GM19395 (cell line): ENCODE measurements around the gene ANKS1A.
"Not testable (repeated sequence)": the region's sequence is repeated elsewhere in the genome, so short reads cannot be mapped to it uniquely, and the experiment has no call there.

ENCODE experiments used
- ATAC-seq: cut with Tn5 transposase; IDR thresholded peaks from one replicate; pipeline ENCODE4 v1.9.1; 2021; ENCODE audit warnings: mild to moderate bottlenecking, moderate library complexity; ENCODE audit not compliant: unreplicated experiment

ANKS1A gene

GRCh38 chr6:34888874-34889555 is at the start of gene ANKS1A:
ANKS1A (plus strand) TSS chr6:34889255; CDS start chr6:34889403, 148 bp downstream.
- ATAC-seq, result peak; percentile 53

GRCh38 chr6:34839666-34840352 is 49.2 kb upstream of the ANKS1A start:
- ATAC-seq, result no peak

- not testable (repeated sequence) for ATAC-seq
Observed at GRCh38 chr6:34849066-34849465, 40.0 kb upstream of the ANKS1A start.

GRCh38 chr6:34851361-34851760 is 37.7 kb upstream of the ANKS1A start:
- ATAC-seq, result no peak

- ATAC-seq, result no peak
Observed at GRCh38 chr6:34852406-34853085, 36.5 kb upstream of the ANKS1A start.

- ATAC-seq, result no peak
Observed at GRCh38 chr6:34855463-34855862, 33.6 kb upstream of the ANKS1A start.

GRCh38 chr6:34858681-34859080 is 30.4 kb upstream of the ANKS1A start:
- no peak for ATAC-seq

- no peak for ATAC-seq
Observed at GRCh38 chr6:34859951-34860350, 29.1 kb upstream of the ANKS1A start.

- no peak for ATAC-seq
Observed at GRCh38 chr6:34860776-34861175, 28.3 kb upstream of the ANKS1A start.

GRCh38 chr6:34864007-34864406 is 25.0 kb upstream of the ANKS1A start:
- no peak for ATAC-seq

- no peak for ATAC-seq
Observed at GRCh38 chr6:34865107-34865506, 23.9 kb upstream of the ANKS1A start.

GRCh38 chr6:34866509-34866908 is 22.5 kb upstream of the ANKS1A start:
- no peak for ATAC-seq

GRCh38 chr6:34867484-34867883 is 21.6 kb upstream of the ANKS1A start:
- ATAC-seq, result no peak

GRCh38 chr6:34871853-34872252 is 17.2 kb upstream of the ANKS1A start:
- no peak for ATAC-seq

GRCh38 chr6:34872332-34872731 is 16.7 kb upstream of the ANKS1A start:
- no peak for ATAC-seq

- ATAC-seq, result no peak
Observed at GRCh38 chr6:34875292-34876213, 13.5 kb upstream of the ANKS1A start.

- no peak for ATAC-seq
Observed at GRCh38 chr6:34876472-34876871, 12.6 kb upstream of the ANKS1A start.

- no peak for ATAC-seq
Observed at GRCh38 chr6:34877259-34877658, 11.8 kb upstream of the ANKS1A start.

GRCh38 chr6:34877869-34878485 is 11.1 kb upstream of the ANKS1A start:
- ATAC-seq, result no peak

GRCh38 chr6:34884073-34884472 is 5.0 kb upstream of the ANKS1A start:
- ATAC-seq, result not testable (repeated sequence)
